Measurements from ENCODE around the gene FCHSD2. TPM values are rescaled to one million over a fixed set of nuclear protein-coding genes. Genes with fewer than 3 reads are reported as not detected.

Gene FCHSD2
- total RNA-seq, 1 donor from 2014 or later, result 10.0 TPM

DNA sequence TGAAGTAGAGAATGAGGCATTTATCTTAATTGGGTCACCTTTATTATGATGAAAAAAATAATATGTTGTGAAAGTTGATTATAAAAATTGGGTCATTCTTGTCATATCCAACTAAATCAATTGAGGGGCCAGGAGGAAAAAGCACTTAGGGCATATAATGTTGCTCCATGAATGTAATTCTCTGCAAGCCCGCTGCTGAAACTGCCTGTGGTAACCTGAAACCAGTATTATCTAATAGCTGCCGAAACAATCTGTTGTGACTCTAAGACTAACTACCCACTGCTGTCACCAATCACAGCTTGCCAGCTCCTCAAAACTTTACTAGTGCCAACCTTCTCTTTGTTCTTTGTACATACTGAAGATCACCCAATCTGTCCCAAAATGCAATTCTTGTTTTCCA lies 212.1 kb downstream of the FCHSD2 start:
- Histone ChIP-seq H3K4me3 (ENCODE audit: low read depth, low read length) (no peak overlapping the region), H3K27me3 (ENCODE audit: control insufficient read depth, insufficient read depth, low read length) (no peaks in the 10 kb centered on the region), H3K36me3 (ENCODE audit: control insufficient read depth, insufficient read depth, low read length) (no peaks in the 10 kb centered on the region)
- FAIRE-seq, result no peak
- DNase-seq (ENCODE audit: low read depth), result peak; percentile 26
- TF ChIP-seq CTCF (IDR thresholded peaks at IDR 0.05; ENCODE audit: insufficient read depth, low read length, severe bottlenecking), result no peak

GRCh38 chr11:72929256-72929655 lies 212.9 kb downstream of the FCHSD2 start:
- Histone ChIP-seq H3K4me3 (ENCODE audit: low read depth, low read length) (no peak overlapping the region), H3K36me3 (ENCODE audit: control insufficient read depth, insufficient read depth, low read length) (no peaks in the 10 kb centered on the region), H3K27me3 (ENCODE audit: control insufficient read depth, insufficient read depth, low read length) (no peaks in the 10 kb centered on the region)
- FAIRE-seq, result no peak
- no peak for TF ChIP-seq CTCF (IDR thresholded peaks at IDR 0.05; ENCODE audit: insufficient read depth, low read length, severe bottlenecking)
- no peak for DNase-seq (ENCODE audit: low read depth)

DNA sequence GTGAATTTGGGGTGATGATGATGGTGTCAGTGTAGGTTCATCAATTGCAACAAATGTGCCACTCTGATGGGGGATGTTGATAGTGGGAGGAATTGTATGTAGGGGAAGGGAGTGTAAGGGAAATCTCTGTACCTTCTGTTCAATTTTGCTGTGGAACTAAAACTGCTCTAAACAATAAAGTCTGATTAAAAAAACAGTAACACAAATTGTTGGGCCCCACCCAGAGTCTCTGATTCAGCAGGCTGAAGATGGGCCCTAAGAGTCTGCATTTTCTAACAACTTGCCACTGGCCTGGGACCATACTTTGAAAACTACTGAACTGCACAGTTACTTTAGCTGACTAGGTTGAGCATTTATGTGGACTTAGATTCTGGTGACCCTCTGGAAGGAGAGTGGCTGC lies 214.7 kb downstream of the FCHSD2 start:
- H3K36me3 ChIP-seq (ENCODE audit: control insufficient read depth, insufficient read depth, low read length), result no peaks in the 10 kb centered on the region
- no peak for DNase-seq (ENCODE audit: low read depth)
- no peak for TF ChIP-seq CTCF (IDR thresholded peaks at IDR 0.05; ENCODE audit: insufficient read depth, low read length, severe bottlenecking)
- no peaks in the 10 kb centered on the region for H3K27me3 ChIP-seq (ENCODE audit: control insufficient read depth, insufficient read depth, low read length)
- H3K4me3 ChIP-seq (ENCODE audit: low read depth, low read length), result no peak overlapping the region
- no peak for FAIRE-seq

DNA sequence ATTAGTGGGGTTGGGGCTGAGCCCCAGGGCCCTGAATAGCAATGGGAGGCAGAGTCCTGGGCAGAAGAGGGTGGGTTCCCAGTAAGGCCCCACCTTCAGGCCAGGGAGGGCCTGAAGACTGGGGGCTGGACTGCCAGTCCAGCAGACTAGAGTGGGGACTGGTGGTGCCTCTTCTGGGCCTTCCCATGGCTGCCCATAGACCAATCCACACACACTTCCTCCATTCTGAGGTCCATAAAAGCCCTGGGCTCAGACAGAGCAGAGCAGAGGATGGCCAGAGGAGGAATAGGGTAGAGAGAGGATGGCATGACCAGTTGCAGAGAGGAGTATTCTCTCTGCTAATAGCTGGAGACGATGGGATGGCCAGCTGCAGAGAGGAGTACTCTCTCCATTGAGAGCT lies 216.0 kb downstream of the FCHSD2 start:
- H3K27me3 ChIP-seq (ENCODE audit: control insufficient read depth, insufficient read depth, low read length), result no peaks in the 10 kb centered on the region
- FAIRE-seq (no peak), DNase-seq (ENCODE audit: low read depth) (no peak)
- H3K4me3 ChIP-seq (ENCODE audit: low read depth, low read length), result no peak overlapping the region
- H3K36me3 ChIP-seq (ENCODE audit: control insufficient read depth, insufficient read depth, low read length), result no peaks in the 10 kb centered on the region
- TF ChIP-seq CTCF (IDR thresholded peaks at IDR 0.05; ENCODE audit: insufficient read depth, low read length, severe bottlenecking), result no peak

- Histone ChIP-seq H3K4me3 (ENCODE audit: low read depth, low read length) (no peak overlapping the region), H3K27me3 (ENCODE audit: control insufficient read depth, insufficient read depth, low read length) (no peaks in the 10 kb centered on the region), H3K36me3 (ENCODE audit: control insufficient read depth, insufficient read depth, low read length) (no peaks in the 10 kb centered on the region)
- FAIRE-seq (no peak), DNase-seq (ENCODE audit: low read depth) (no peak)
- TF ChIP-seq CTCF (IDR thresholded peaks at IDR 0.05; ENCODE audit: insufficient read depth, low read length, severe bottlenecking), result no peak
These were observed 216.5 kb downstream of the FCHSD2 start for GRCh38 chr11:72925656-72926055.

DNA sequence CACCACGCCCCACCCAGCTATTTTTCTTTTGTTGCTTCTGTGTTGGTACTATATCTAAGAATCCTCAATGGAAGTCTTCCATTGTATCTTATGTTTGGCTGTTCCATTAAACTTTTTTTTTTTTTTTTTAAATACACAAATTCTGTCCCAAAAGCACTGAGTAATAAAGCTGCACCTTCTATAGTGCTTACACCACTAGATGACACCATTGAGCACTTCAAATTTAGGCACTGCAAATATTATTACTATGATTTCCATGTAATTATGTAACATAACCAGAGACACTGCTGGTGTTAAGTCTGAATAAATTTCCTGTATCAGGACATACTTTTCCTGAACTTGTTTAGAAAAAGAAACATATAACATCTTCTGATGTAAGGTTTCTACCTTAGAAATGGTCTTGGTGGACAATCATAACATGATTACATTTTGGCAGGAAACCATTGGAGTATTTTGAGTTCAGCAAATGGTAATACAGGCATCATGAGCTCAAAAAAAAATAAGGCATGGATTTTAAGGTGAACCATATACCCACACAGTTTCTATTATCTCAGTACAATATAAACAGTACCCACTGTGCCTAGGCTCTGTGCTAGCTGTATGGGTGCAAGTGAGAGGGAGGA lies 217.4 kb downstream of the FCHSD2 start:
- DNase-seq (ENCODE audit: low read depth), result peak; percentile 43
- no peak for FAIRE-seq
- H3K27me3 ChIP-seq (ENCODE audit: control insufficient read depth, insufficient read depth, low read length), result no peaks in the 10 kb centered on the region
- H3K36me3 ChIP-seq (ENCODE audit: control insufficient read depth, insufficient read depth, low read length), result no peaks in the 10 kb centered on the region
- peak; percentile 26 for TF ChIP-seq CTCF (IDR thresholded peaks at IDR 0.05; ENCODE audit: insufficient read depth, low read length, severe bottlenecking)
- no peak overlapping the region for H3K4me3 ChIP-seq (ENCODE audit: low read depth, low read length)

All from bronchial epithelial cell (primary cell).